Endodermal cell (in vitro differentiated cells): ENCODE measurements around the gene ROMO1. TPM values are rescaled to one million over a fixed set of nuclear protein-coding genes. Genes with fewer than 3 reads are reported as not detected.
A peak's percentile ranks its signal among the peaks of the same experiment; 100 is the strongest.

Experiments used
- DNase-seq: peaks from one replicate; pipeline ENCODE4 v3.0.0-alpha.2; 2017
- H3K27ac ChIP-seq: 2 replicates; pipeline ENCODE4 v1.5.1; 2013; ENCODE audit warnings: mild to moderate bottlenecking, low read depth, low read length, moderate library complexity
- H3K27me3 ChIP-seq: 2 replicates; pipeline ENCODE4 v1.6.1; 2013; ENCODE audit warnings: mild to moderate bottlenecking, low read length, moderate library complexity; ENCODE audit not compliant: insufficient read depth, control insufficient read depth, poor library complexity, severe bottlenecking
- H3K36me3 ChIP-seq: 2 replicates; pipeline ENCODE4 v1.7.0; 2013; ENCODE audit warnings: mild to moderate bottlenecking, low read length, moderate library complexity; ENCODE audit not compliant: control insufficient read depth, insufficient read depth
- H3K4me1 ChIP-seq: one replicate; pipeline ENCODE4 v1.7.0; 2013; ENCODE audit warnings: low read length; ENCODE audit not compliant: control insufficient read depth, insufficient read depth
- H3K4me3 ChIP-seq: 2 replicates; pipeline ENCODE4 v1.5.1; 2013; ENCODE audit warnings: mild to moderate bottlenecking, low read length, moderate library complexity
- H3K9ac ChIP-seq: 2 replicates; pipeline ENCODE4 v1.6.1; 2013; ENCODE audit warnings: mild to moderate bottlenecking, low read length, moderate library complexity; ENCODE audit not compliant: poor library complexity, severe bottlenecking; ENCODE audit errors: extremely low read depth
- H3K9me3 ChIP-seq: 2 replicates; pipeline ENCODE4 v1.6.1; 2013; ENCODE audit warnings: mild to moderate bottlenecking, low read length, moderate library complexity; ENCODE audit not compliant: control insufficient read depth
- H3K27ac Mint-ChIP-seq: 2 replicates; pipeline ENCODE4 v1.8.0; 2020; ENCODE audit warnings: mixed read lengths
- H3K27me3 Mint-ChIP-seq: 2 replicates; pipeline ENCODE4 v1.8.0; 2021; ENCODE audit warnings: mild to moderate bottlenecking, mixed read lengths; ENCODE audit not compliant: insufficient read depth
- H3K36me3 Mint-ChIP-seq: 2 replicates; pipeline ENCODE4 v1.8.0; 2020; ENCODE audit warnings: low read depth, mixed read lengths
- H3K4me1 Mint-ChIP-seq: 2 replicates; pipeline ENCODE4 v1.8.0; 2020; ENCODE audit warnings: mixed read lengths
- H3K4me3 Mint-ChIP-seq: 2 replicates; pipeline ENCODE4 v1.8.0; 2020; ENCODE audit warnings: mild to moderate bottlenecking, moderate library complexity, mixed read lengths
- H3K9me3 Mint-ChIP-seq: 2 replicates; pipeline ENCODE4 v1.8.0; 2020; ENCODE audit warnings: mild to moderate bottlenecking, mixed read lengths
- CTCF ChIP-seq: fragments of 200-600 bp; sonication (generic); conservative IDR thresholded peaks from 2 replicates; pipeline ENCODE4 v1.5.0; 2021; ENCODE audit warnings: antibody characterized with exemption, mild to moderate bottlenecking
- WGBS, 2 experiments: methylation state at CpG; one replicate each; pipeline versions ENCODE4 v1.1.5 to v1.1.7; 2013; ENCODE audit warnings: missing lambda C conversion rate in 2 of 2, mixed read lengths in 1 of 2; ENCODE audit not compliant: insufficient coverage in 1 of 2, insufficient read length in 1 of 2; 5-methylcytosine and 5-hydroxymethylcytosine counted together
- total RNA-seq, 2 donors: library from RNA; stranded (reverse); fragmentation: NEBNext Ultra II Directional in 1 of 2; extraction: Animal tissue kit (Norgen Biotek cat#: 25700) in 1 of 2; gene quantifications; 2 replicates in 1 of 2; 3 replicates in 1 of 2; pipeline ENCODE4 v1.2.1, GENCODE V29; 2021

Gene ROMO1
- total RNA-seq, 2 donors from 2014 or later, result 194 to 243 TPM

GRCh38 chr20:35699957-35700624 is 886 bp downstream of the ROMO1 start:
- DNase-seq, result no peak
- WGBS, 2 experiments, result 38 to 43% methylated on average over 4 to 6 of the region's 6 CpGs
- peak overlapping the region; percentile 94 for H3K4me3 Mint-ChIP-seq

GRCh38 chr20:35700625-35701148 is 1.5 kb downstream of the ROMO1 start:
- Histone ChIP-seq H3K4me3 (peak overlapping the region; percentile 96), H3K27me3 (no peaks in the 10 kb centered on the region), H3K36me3 (peaks cover 51% of the 10 kb centered on the region), H3K4me1 (peaks cover 3% of the 10 kb centered on the region), H3K9ac (no peak overlapping the region), H3K9me3 (no peaks in the 10 kb centered on the region), H3K27ac (no peak overlapping the region)
- no peaks in the 10 kb centered on the region for H3K9me3 Mint-ChIP-seq
- no peak overlapping the region for H3K27ac Mint-ChIP-seq
- TF ChIP-seq CTCF, result no peak
- peak; percentile 57 for DNase-seq
- peak overlapping the region; percentile 94 for H3K4me3 Mint-ChIP-seq
- 89 to 99% methylated on average over 7 of the region's 7 CpGs for WGBS, 2 experiments
- peaks cover 51% of the 10 kb centered on the region for H3K36me3 Mint-ChIP-seq
- peaks cover 21% of the 10 kb centered on the region for H3K4me1 Mint-ChIP-seq
- no peaks in the 10 kb centered on the region for H3K27me3 Mint-ChIP-seq

More at GRCh38 chr20:35699957-35700624, 886 bp downstream of the ROMO1 start:
- H3K9ac ChIP-seq, result peak overlapping the region; percentile 87
- no peaks in the 10 kb centered on the region for H3K9me3 ChIP-seq
- peak overlapping the region; percentile 96 for H3K4me3 ChIP-seq
- no peaks in the 10 kb centered on the region for H3K27me3 ChIP-seq
- no peak for TF ChIP-seq CTCF
- peaks cover 50% of the 10 kb centered on the region for H3K36me3 Mint-ChIP-seq
- no peaks in the 10 kb centered on the region for H3K9me3 Mint-ChIP-seq
- H3K27ac Mint-ChIP-seq, result peak overlapping the region; percentile 99
- H3K27me3 Mint-ChIP-seq, result no peaks in the 10 kb centered on the region
- peaks cover 46% of the 10 kb centered on the region for H3K36me3 ChIP-seq
- peaks cover 3% of the 10 kb centered on the region for H3K4me1 ChIP-seq
- peaks cover 21% of the 10 kb centered on the region for H3K4me1 Mint-ChIP-seq
- H3K27ac ChIP-seq, result no peak overlapping the region

- WGBS, 2 experiments, result 98% methylated on average over 10 to 11 of the region's 12 CpGs
- peak overlapping the region; percentile 80 for H3K27ac Mint-ChIP-seq
- H3K36me3 ChIP-seq, result peaks cover 61% of the 10 kb centered on the region
Observed at GRCh38 chr20:35702051-35702823, 3.0 kb downstream of the ROMO1 start.

More at GRCh38 chr20:35702051-35702823, 3.0 kb downstream of the ROMO1 start:
- H3K36me3 Mint-ChIP-seq, result peaks cover 56% of the 10 kb centered on the region
- peaks cover 3% of the 10 kb centered on the region for H3K4me1 ChIP-seq
- H3K9me3 ChIP-seq, result no peaks in the 10 kb centered on the region
- H3K27ac ChIP-seq, result no peak overlapping the region
- H3K4me3 Mint-ChIP-seq, result no peak overlapping the region
- peak; percentile 51 for DNase-seq
- H3K4me1 Mint-ChIP-seq, result peaks cover 21% of the 10 kb centered on the region
- no peak overlapping the region for H3K4me3 ChIP-seq
- no peak for TF ChIP-seq CTCF
- H3K9me3 Mint-ChIP-seq, result no peaks in the 10 kb centered on the region
- no peaks in the 10 kb centered on the region for H3K27me3 ChIP-seq
- H3K27me3 Mint-ChIP-seq, result no peaks in the 10 kb centered on the region
- H3K9ac ChIP-seq, result no peak overlapping the region
